Esophagus muscularis mucosa (tissue), 3 donors: ENCODE results near the gene TMEM154.

Experiments used
- CTCF ChIP-seq, 3 experiments: fragments of 200-600 bp in 2 of 3; fragments of 450-650 bp in 1 of 3; sonication (generic) in 2 of 3; IDR thresholded peaks; one replicate each; pipeline ENCODE4 v1.5.1; 2017 to 2019; ENCODE audit warnings: antibody characterized with exemption in 3 of 3, mild to moderate bottlenecking in 2 of 3, moderate library complexity in 1 of 3
- POLR2A ChIP-seq: fragments of 450-650 bp; IDR thresholded peaks from one replicate; pipeline ENCODE4 v1.6.1; 2017; ENCODE audit warnings: antibody characterized with exemption, moderate library complexity, mild to moderate bottlenecking, low read depth

GRCh38 chr4:152633118-152633517, 46.7 kb downstream of the TMEM154 start:
- no peak for TF ChIP-seq POLR2A
- TF ChIP-seq CTCF (IDR thresholded peaks at IDR 0.05): no peak
